NOMO-1 treated with dmso at 0.1 percent for 144 hours (cell line): ENCODE results near the gene KCNQ1.

Experiments used
- DNase-seq: peaks from one replicate; lab custom pipeline; 2025; ENCODE audit not compliant: unreplicated experiment; lab: John Stamatoyannopoulos, UW

KCNQ1 gene

DNA sequence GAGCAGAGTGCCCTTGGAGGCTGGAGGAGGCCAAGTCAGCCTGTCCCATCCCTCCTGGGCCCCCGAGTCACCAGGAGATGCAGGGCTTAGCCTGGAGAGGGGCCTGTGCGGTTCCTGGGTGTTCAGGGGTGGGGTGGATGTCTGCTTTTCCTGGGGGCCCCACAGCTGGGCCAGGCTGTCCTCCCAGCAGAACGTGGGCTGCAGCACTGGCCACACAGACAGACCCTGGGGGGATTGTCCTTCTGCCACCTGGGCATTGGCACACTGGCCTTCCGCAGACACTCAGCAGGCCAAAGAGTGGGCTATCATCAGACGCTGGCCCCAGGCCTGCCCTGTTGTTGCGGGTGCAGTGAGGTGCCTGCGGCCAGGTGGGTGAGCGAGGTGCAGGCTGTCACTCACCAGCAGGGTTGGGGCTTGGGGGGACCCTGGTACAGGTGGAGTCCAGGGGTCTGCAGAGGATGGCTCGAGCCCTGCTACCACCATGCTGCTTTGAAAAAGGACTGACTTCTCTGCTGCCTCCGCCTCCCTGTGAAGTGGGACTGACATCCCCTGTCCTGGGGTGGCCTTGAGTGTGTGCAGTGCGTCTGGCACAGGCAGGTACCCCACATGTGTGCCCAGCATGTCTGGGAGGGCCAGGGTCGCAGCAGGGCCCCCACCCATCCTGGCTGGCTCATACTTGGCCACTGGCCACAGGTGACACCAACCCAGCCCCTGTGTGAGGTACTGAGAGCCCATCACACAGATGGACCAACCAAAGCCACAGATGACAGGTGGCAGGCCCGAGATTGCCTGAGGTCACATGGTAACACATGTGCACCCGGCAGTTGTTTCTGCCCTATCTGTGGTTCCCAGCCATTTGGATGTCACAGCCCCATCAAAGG lies 294.0 kb downstream of the KCNQ1 start:
- DNase-seq: no peak

DNA sequence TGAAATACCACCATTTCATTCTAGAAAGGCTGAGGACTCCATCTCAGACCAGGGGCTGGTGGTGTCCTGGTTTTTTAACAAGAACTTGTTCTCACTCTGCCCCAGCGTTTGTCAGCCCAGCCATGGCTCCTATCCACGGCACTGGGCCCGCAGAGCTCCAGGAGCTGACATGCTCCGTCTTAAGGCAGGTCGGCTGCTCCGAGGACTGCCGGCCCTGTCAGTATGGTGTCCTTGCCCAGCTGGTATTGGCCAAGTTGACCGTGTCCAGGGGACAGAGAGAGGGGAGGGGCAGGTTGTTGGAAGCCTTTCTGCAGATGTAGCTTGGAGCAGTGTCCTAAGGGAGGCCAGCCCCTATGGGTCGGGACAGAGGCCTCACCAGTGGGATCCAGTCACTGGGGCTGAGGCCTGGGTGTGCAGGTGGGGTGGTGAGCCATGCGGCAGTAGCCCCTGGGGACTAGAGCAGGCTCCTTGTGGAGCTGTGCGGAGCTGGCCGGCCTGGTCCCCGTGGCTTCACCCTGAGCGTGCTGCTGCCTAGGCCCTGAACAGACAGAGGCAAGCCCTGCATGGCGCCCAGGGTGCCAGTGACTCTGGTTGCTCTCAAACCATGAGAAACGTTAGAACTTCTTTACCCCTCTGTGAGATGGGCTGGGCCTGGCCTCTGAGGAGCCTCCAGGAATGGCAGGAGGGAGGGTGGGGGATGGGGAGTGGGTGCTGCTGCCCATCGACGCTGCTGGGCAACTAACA lies 294.9 kb downstream of the KCNQ1 start:
- no peak for DNase-seq

- DNase-seq: no peak
Measured at GRCh38 chr11:2740275-2740940, 295.6 kb downstream of the KCNQ1 start.

- DNase-seq: no peak
Measured at GRCh38 chr11:2741006-2741376, 296.2 kb downstream of the KCNQ1 start.

- no peak for DNase-seq
Measured at GRCh38 chr11:2741377-2742131, 296.7 kb downstream of the KCNQ1 start.

- DNase-seq: no peak
Measured at GRCh38 chr11:2742201-2742600, 297.4 kb downstream of the KCNQ1 start.

- no peak for DNase-seq
Measured at GRCh38 chr11:2742611-2743426, 298.0 kb downstream of the KCNQ1 start.

DNA sequence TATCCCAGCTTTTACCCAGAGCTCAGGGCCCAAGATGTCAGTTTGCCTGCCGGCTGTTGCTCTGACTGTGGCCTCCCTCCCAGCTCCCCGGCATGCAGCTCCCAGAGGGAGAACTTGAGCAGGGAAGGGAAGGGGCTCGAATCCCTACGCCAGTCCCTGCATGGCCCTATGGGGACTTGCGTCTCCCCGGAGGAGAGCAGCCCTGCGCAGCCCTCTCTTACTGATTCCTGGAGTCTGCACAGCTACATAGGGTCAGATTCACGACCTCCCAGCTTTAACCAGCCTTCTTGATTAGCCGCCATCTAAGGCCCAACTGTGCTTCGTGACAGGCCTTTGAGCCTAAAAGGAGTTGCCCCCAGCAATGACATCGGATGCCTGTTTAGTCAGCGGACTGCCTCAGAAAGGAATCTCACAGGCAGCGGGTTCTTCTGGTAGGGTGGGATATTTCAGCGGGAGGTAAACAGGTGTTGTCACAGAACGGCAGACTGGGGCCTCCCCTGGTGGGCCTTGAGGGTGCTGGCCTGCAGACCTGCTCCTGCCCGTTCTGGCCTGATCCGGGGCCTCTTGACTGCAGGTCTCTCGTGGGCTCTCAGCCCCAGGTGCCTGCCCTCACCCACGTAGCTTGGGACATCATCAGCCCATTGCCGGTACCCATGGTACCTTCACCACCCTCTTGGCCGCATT lies 298.8 kb downstream of the KCNQ1 start:
- DNase-seq: no peak

DNA sequence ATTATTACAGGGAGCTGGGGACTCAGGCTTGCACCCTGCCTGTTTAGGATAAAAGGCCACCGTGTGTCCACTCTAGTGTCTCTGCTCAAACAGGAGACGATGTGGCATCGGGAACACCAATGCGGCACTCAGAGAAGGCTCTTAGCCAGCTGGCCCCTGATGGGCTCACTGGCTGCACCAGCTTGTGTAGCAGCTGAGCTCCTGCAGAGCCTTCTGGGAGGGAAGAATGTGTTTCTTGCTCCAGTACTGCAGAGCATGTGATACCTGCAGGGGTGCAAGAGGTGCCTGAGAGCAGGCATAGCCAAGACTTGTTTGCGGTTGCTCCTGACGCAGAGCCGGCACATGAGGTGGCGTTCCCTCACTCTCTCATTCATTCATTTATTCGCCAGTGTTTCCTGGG lies 299.4 kb downstream of the KCNQ1 start:
- no peak for DNase-seq

- DNase-seq: no peak
Measured at GRCh38 chr11:2745511-2745910, 300.7 kb downstream of the KCNQ1 start.

- DNase-seq: no peak
Measured at GRCh38 chr11:2746401-2747247, 301.8 kb downstream of the KCNQ1 start.

DNA sequence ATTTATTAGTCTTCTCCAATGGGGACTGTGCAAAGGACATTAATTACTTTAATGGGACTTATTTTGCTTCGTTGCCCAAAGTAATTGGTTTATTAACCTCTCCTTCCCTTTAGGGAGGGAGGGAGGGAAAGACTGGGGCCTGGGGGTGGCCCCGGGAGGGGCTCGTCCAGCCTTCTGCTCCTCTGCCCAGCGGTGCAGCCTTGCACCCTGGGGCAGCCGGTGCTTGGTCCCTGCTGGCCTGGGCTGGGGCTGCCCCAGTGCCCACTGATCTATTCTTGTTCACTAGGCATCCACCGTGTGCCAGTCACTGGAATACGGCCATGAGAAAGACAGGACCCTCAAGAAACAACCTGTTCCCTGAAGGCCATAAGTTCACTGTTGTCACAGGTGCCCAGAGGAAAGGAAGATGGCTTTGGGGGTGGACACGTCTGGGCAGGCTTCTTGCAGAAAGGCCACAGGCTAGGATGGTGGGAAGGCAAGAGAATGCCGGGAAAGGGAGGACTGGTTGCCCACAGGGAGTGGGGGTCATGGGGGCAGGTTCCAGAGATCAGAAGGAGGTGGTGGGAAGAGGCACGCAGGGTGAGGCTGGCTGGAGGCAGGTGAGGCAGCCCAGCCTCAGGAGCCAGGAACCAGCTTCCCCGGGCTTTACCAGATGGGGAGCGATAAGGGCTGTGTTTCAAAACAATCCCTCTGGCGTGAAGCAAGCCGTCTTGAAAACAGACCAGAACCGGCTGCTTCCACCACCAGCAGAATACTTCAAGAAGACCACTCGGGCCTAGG lies 302.6 kb downstream of the KCNQ1 start:
- no peak for DNase-seq

- DNase-seq: no peak
Measured at GRCh38 chr11:2748061-2748813, 303.4 kb downstream of the KCNQ1 start.

- no peak for DNase-seq
Measured at GRCh38 chr11:2748814-2749554, 304.2 kb downstream of the KCNQ1 start.

DNA sequence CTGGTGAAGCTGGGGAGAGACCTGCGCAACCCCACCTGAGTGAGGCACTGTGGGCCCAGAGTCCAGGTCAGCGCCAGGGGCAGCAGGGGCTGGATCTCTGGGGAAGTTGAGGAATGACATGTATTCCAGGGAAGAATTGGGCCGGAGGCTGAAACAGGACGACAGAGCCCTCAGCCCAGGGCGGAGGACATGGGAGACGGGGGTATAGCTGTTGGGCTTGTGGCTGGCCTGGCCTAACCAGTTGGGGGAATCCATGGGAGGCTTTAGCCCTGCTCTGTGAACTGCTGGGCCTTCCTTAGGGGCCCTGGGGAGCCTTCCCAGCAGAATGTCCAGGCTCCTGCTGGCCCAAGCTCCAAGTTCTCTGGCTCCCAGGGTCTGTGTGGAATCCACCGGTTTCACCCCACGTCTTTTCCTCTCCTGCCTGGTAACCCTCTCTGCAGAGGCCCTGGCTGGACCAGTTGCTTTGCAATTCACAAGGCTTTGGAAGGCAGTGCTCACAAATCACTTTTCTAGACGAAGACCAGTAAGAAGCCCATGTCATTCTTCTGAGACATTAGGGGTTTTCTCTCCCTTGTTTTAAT lies 305.4 kb downstream of the KCNQ1 start:
- no peak for DNase-seq
